Measurements from ENCODE around the gene RASL10A.

The RASL10A gene

GRCh38 chr22:29330291-29330690, 14.8 kb upstream of the RASL10A start:
- no peak overlapping the region for H3K4me3 ChIP-seq
- DNase-seq (ENCODE audit: low read depth, low spot score): no peak
- no peak overlapping the region for H3K9ac ChIP-seq (ENCODE audit: insufficient read length)
- TF ChIP-seq EZH2 (IDR thresholded peaks at IDR 0.05): no peak
- TF ChIP-seq POLR2AphosphoS5 (IDR thresholded peaks at IDR 0.05; ENCODE audit: borderline replicate concordance, low read depth, low read length): no peak
- TF ChIP-seq FOXP2 (optimal IDR thresholded peaks at IDR 0.05; ENCODE audit: control extremely low read depth, extremely low read length, insufficient read depth): no peak
- H3K36me3 ChIP-seq (ENCODE audit: insufficient read depth, low read length): no peaks in the 10 kb centered on the region; the same call in 1 of the 2 replicates
- no peak overlapping the region for H3K27ac ChIP-seq
- no peaks in the 10 kb centered on the region for H3K9me3 ChIP-seq (ENCODE audit: low read depth, low read length)

GRCh38 chr22:29329581-29329980, 14.1 kb upstream of the RASL10A start:
- no peak for TF ChIP-seq EZH2 (IDR thresholded peaks at IDR 0.05)
- no peak for TF ChIP-seq FOXP2 (optimal IDR thresholded peaks at IDR 0.05; ENCODE audit: control extremely low read depth, extremely low read length, insufficient read depth)
- no peak for TF ChIP-seq POLR2AphosphoS5 (IDR thresholded peaks at IDR 0.05; ENCODE audit: borderline replicate concordance, low read depth, low read length)
- Histone ChIP-seq H3K9ac (ENCODE audit: insufficient read length) (no peak overlapping the region), H3K27ac (no peak overlapping the region), H3K9me3 (ENCODE audit: low read depth, low read length) (no peaks in the 10 kb centered on the region), H3K36me3 (ENCODE audit: insufficient read depth, low read length) (no peaks in the 10 kb centered on the region; the same call in 1 of the 2 replicates), H3K4me3 (no peak overlapping the region)
- DNase-seq (ENCODE audit: low read depth, low spot score): no peak

GRCh38 chr22:29328566-29329500, 13.3 kb upstream of the RASL10A start:
- no peak overlapping the region for H3K27ac ChIP-seq
- H3K9ac ChIP-seq (ENCODE audit: insufficient read length): no peak overlapping the region
- no peak overlapping the region for H3K4me3 ChIP-seq
- TF ChIP-seq EZH2 (IDR thresholded peaks at IDR 0.05): no peak
- TF ChIP-seq POLR2AphosphoS5 (IDR thresholded peaks at IDR 0.05; ENCODE audit: borderline replicate concordance, low read depth, low read length): no peak
- no peak for TF ChIP-seq FOXP2 (optimal IDR thresholded peaks at IDR 0.05; ENCODE audit: control extremely low read depth, extremely low read length, insufficient read depth)
- H3K36me3 ChIP-seq (ENCODE audit: insufficient read depth, low read length): no peaks in the 10 kb centered on the region; the same call in 1 of the 2 replicates
- no peak for DNase-seq (ENCODE audit: low read depth, low spot score)
- H3K9me3 ChIP-seq (ENCODE audit: low read depth, low read length): no peaks in the 10 kb centered on the region

- no peaks in the 10 kb centered on the region for H3K9me3 ChIP-seq (ENCODE audit: low read depth, low read length)
- TF ChIP-seq FOXP2 (optimal IDR thresholded peaks at IDR 0.05; ENCODE audit: control extremely low read depth, extremely low read length, insufficient read depth): no peak
- no peak for TF ChIP-seq EZH2 (IDR thresholded peaks at IDR 0.05)
- TF ChIP-seq POLR2AphosphoS5 (IDR thresholded peaks at IDR 0.05; ENCODE audit: borderline replicate concordance, low read depth, low read length): no peak
- no peak overlapping the region for H3K9ac ChIP-seq (ENCODE audit: insufficient read length)
- no peak for DNase-seq (ENCODE audit: low read depth, low spot score)
- no peak overlapping the region for H3K27ac ChIP-seq
- H3K36me3 ChIP-seq (ENCODE audit: insufficient read depth, low read length): no peaks in the 10 kb centered on the region; the same call in 1 of the 2 replicates
- no peak overlapping the region for H3K4me3 ChIP-seq
These were observed 12.6 kb upstream of the RASL10A start for GRCh38 chr22:29328055-29328454.

GRCh38 chr22:29327089-29327764, 11.7 kb upstream of the RASL10A start:
- TF ChIP-seq FOXP2 (optimal IDR thresholded peaks at IDR 0.05; ENCODE audit: control extremely low read depth, extremely low read length, insufficient read depth): no peak
- TF ChIP-seq POLR2AphosphoS5 (IDR thresholded peaks at IDR 0.05; ENCODE audit: borderline replicate concordance, low read depth, low read length): no peak
- TF ChIP-seq EZH2 (IDR thresholded peaks at IDR 0.05): no peak
- Histone ChIP-seq H3K9ac (ENCODE audit: insufficient read length) (no peak overlapping the region), H3K4me3 (no peak overlapping the region), H3K9me3 (ENCODE audit: low read depth, low read length) (no peaks in the 10 kb centered on the region), H3K36me3 (ENCODE audit: insufficient read depth, low read length) (no peaks in the 10 kb centered on the region; the same call in 1 of the 2 replicates), H3K27ac (no peak overlapping the region)
- DNase-seq (ENCODE audit: low read depth, low spot score): no peak

- no peak for DNase-seq (ENCODE audit: low read depth, low spot score)
- no peak overlapping the region for H3K27ac ChIP-seq
- no peak overlapping the region for H3K4me3 ChIP-seq
- H3K9ac ChIP-seq (ENCODE audit: insufficient read length): no peak overlapping the region
- H3K36me3 ChIP-seq (ENCODE audit: insufficient read depth, low read length): no peaks in the 10 kb centered on the region; the same call in 1 of the 2 replicates
- no peaks in the 10 kb centered on the region for H3K9me3 ChIP-seq (ENCODE audit: low read depth, low read length)
- TF ChIP-seq POLR2AphosphoS5 (IDR thresholded peaks at IDR 0.05; ENCODE audit: borderline replicate concordance, low read depth, low read length): no peak
- TF ChIP-seq FOXP2 (optimal IDR thresholded peaks at IDR 0.05; ENCODE audit: control extremely low read depth, extremely low read length, insufficient read depth): no peak
- no peak for TF ChIP-seq EZH2 (IDR thresholded peaks at IDR 0.05)
These were observed 11.0 kb upstream of the RASL10A start for GRCh38 chr22:29326481-29326880.

- no peak for TF ChIP-seq EZH2 (IDR thresholded peaks at IDR 0.05)
- TF ChIP-seq POLR2AphosphoS5 (IDR thresholded peaks at IDR 0.05; ENCODE audit: borderline replicate concordance, low read depth, low read length): no peak
- TF ChIP-seq FOXP2 (optimal IDR thresholded peaks at IDR 0.05; ENCODE audit: control extremely low read depth, extremely low read length, insufficient read depth): no peak
- no peak for DNase-seq (ENCODE audit: low read depth, low spot score)
- no peaks in the 10 kb centered on the region; the same call in 1 of the 2 replicates for H3K36me3 ChIP-seq (ENCODE audit: insufficient read depth, low read length)
- H3K4me3 ChIP-seq: no peak overlapping the region
- no peaks in the 10 kb centered on the region for H3K9me3 ChIP-seq (ENCODE audit: low read depth, low read length)
- H3K27ac ChIP-seq: no peak overlapping the region
- no peak overlapping the region for H3K9ac ChIP-seq (ENCODE audit: insufficient read length)
These were observed 10.4 kb upstream of the RASL10A start for GRCh38 chr22:29325785-29326315.

- TF ChIP-seq POLR2AphosphoS5 (IDR thresholded peaks at IDR 0.05; ENCODE audit: borderline replicate concordance, low read depth, low read length): no peak
- TF ChIP-seq FOXP2 (optimal IDR thresholded peaks at IDR 0.05; ENCODE audit: control extremely low read depth, extremely low read length, insufficient read depth): no peak
- TF ChIP-seq EZH2 (IDR thresholded peaks at IDR 0.05): no peak
- Histone ChIP-seq H3K4me3 (no peak overlapping the region), H3K36me3 (ENCODE audit: insufficient read depth, low read length) (no peaks in the 10 kb centered on the region; the same call in 1 of the 2 replicates), H3K9ac (ENCODE audit: insufficient read length) (no peak overlapping the region), H3K27ac (no peak overlapping the region), H3K9me3 (ENCODE audit: low read depth, low read length) (no peaks in the 10 kb centered on the region)
- no peak for DNase-seq (ENCODE audit: low read depth, low spot score)
These were observed 9.9 kb upstream of the RASL10A start for GRCh38 chr22:29325356-29325755.

Measured in SK-N-MC (cell line).